H1 (cell line): ENCODE data around the gene OBI1. TPM values are rescaled to one million over a fixed set of nuclear protein-coding genes. Genes with fewer than 3 reads are reported as not detected.

Source experiments
- CTCF ChIA-PET: fragments of 300-600 bp; sonication (Branson Sonifier 250); formaldehyde crosslinking; loops from one replicate; lab custom pipeline; 2021; ENCODE audit not compliant: partially characterized antibody; lab: Charles Lee
- POLR2A ChIA-PET: fragments of 300-600 bp; sonication (Branson Sonifier 250); formaldehyde crosslinking; loops from one replicate; lab custom pipeline; 2021; ENCODE audit warnings: inconsistent platforms; ENCODE audit not compliant: partially characterized antibody; lab: Charles Lee
- DNase-seq, 2 experiments: peaks; one replicate each; pipeline versions ENCODE4 v3.0.0 to v3.0.0-alpha.2; 2010 to 2022; ENCODE audit warnings: low spot score in 2 of 2, low read depth in 1 of 2, mixed read lengths in 1 of 2
- FAIRE-seq: peaks from 2 replicates; lab custom pipeline; 2011; peaks lifted over from hg19 to GRCh38; lab: Jason Lieb, UNC
- H2AFZ ChIP-seq: 2 replicates; pipeline ENCODE4 v1.8.1; 2012; ENCODE audit warnings: low read length, inconsistent platforms
- H2AK5ac ChIP-seq: 2 replicates; pipeline ENCODE4 v1.6.1; 2013; ENCODE audit warnings: low read depth, low read length
- H2BK120ac ChIP-seq: replicated peaks from 2 replicates; pipeline ENCODE3; 2013; ENCODE audit warnings: low read depth, low read length, inconsistent platforms
- H2BK12ac ChIP-seq: 2 replicates; pipeline ENCODE4 v1.6.1; 2013; ENCODE audit warnings: low read depth, low read length
- H2BK15ac ChIP-seq: 2 replicates; pipeline ENCODE4 v1.6.1; 2013; ENCODE audit warnings: low read length
- H2BK20ac ChIP-seq: 2 replicates; pipeline ENCODE4 v1.6.1; 2013; ENCODE audit warnings: low read length
- H2BK5ac ChIP-seq: 2 replicates; pipeline ENCODE4 v1.6.1; 2013; ENCODE audit warnings: low read depth, low read length
- H3K14ac ChIP-seq: 2 replicates; pipeline ENCODE4 v1.6.1; 2013; ENCODE audit warnings: inconsistent platforms; ENCODE audit not compliant: insufficient read length
- H3K18ac ChIP-seq: 2 replicates; pipeline ENCODE4 v1.6.1; 2013; ENCODE audit warnings: low read length; ENCODE audit errors: extremely low read depth
- H3K23ac ChIP-seq: 2 replicates; pipeline ENCODE4 v1.6.1; 2013; ENCODE audit warnings: inconsistent platforms; ENCODE audit not compliant: insufficient read length
- H3K23me2 ChIP-seq: 2 replicates; pipeline ENCODE4 v1.6.1; 2013; ENCODE audit warnings: low read depth, low read length
- H3K27ac ChIP-seq: 2 replicates; pipeline ENCODE4 v1.6.1; 2011; ENCODE audit warnings: low read depth, low read length, inconsistent platforms
- H3K27me3 ChIP-seq, 4 experiments: replicated peaks in 1 of 4; 1 replicate in 1 of 4; 2 replicates in 3 of 4; pipeline versions ENCODE4 v1.6.1 to v1.8.1; 2011 to 2013; ENCODE audit warnings: low read length in 3 of 4, mild to moderate bottlenecking in 3 of 4, inconsistent platforms in 2 of 4, mixed read lengths in 2 of 4, moderate library complexity in 1 of 4; ENCODE audit not compliant: control insufficient read depth in 3 of 4, insufficient read depth in 3 of 4; ENCODE audit errors: extremely low read depth in 1 of 4
- H3K36me3 ChIP-seq, 4 experiments: 2 replicates each; pipeline versions ENCODE4 v1.6.1 to v1.8.1; 2011 to 2013; ENCODE audit warnings: mild to moderate bottlenecking in 4 of 4, low read length in 3 of 4, moderate library complexity in 2 of 4, control low read depth in 1 of 4, inconsistent platforms in 1 of 4; ENCODE audit not compliant: insufficient read depth in 4 of 4, control insufficient read depth in 2 of 4
- H3K4ac ChIP-seq: replicated peaks from 2 replicates; pipeline ENCODE3; 2013; ENCODE audit warnings: low read length, low read depth, mixed read lengths, inconsistent platforms; ENCODE audit not compliant: insufficient read length
- H3K4me1 ChIP-seq, 4 experiments: replicated peaks in 1 of 4; 1 replicate in 1 of 4; 2 replicates in 3 of 4; pipeline versions ENCODE4 v1.6.1 to v1.8.1; 2011 to 2013; ENCODE audit warnings: low read length in 3 of 4, inconsistent platforms in 2 of 4, mixed read lengths in 1 of 4; ENCODE audit not compliant: insufficient read depth in 4 of 4, control insufficient read depth in 3 of 4
- H3K4me2 ChIP-seq, 2 experiments: 2 replicates each; pipeline versions ENCODE4 v1.6.1 to v1.8.1; 2011 to 2013; ENCODE audit warnings: low read depth in 2 of 2, low read length in 2 of 2, control low read depth in 1 of 2, inconsistent platforms in 1 of 2, mild to moderate bottlenecking in 1 of 2; ENCODE audit not compliant: insufficient read depth in 1 of 2
- H3K4me3 ChIP-seq, 4 experiments: fragments of 200-600, 300-600 bp in 1 of 4; sonication (generic), shearing (Covaris generic), sonication (Bioruptor Twin) in 1 of 4; 2 replicates each; pipeline versions ENCODE4 v1.5.1 to v1.8.1; 2011 to 2016; ENCODE audit warnings: low read length in 4 of 4, low read depth in 3 of 4, control low read depth in 2 of 4, inconsistent platforms in 2 of 4, mild to moderate bottlenecking in 2 of 4, mixed read lengths in 1 of 4, moderate library complexity in 1 of 4; ENCODE audit not compliant: insufficient read depth in 2 of 4; ENCODE audit errors: extremely low read depth in 1 of 4
- H3K56ac ChIP-seq: replicated peaks from 2 replicates; pipeline ENCODE3; 2013; ENCODE audit warnings: low read depth, mild to moderate bottlenecking, mixed read lengths, low read length, inconsistent platforms; ENCODE audit not compliant: insufficient read length
- H3K79me1 ChIP-seq: 2 replicates; pipeline ENCODE4 v1.6.1; 2013; ENCODE audit warnings: low read depth, low read length, control low read depth
- H3K79me2 ChIP-seq, 2 experiments: 2 replicates each; pipeline versions ENCODE4 v1.6.1 to v1.8.1; 2012 to 2013; ENCODE audit warnings: low read length in 2 of 2, mild to moderate bottlenecking in 2 of 2, inconsistent platforms in 1 of 2; ENCODE audit not compliant: insufficient read depth in 2 of 2, control insufficient read depth in 1 of 2
- H3K9ac ChIP-seq, 4 experiments: replicated peaks in 1 of 4; 1 replicate in 1 of 4; 2 replicates in 3 of 4; pipeline versions ENCODE4 v1.6.1 to v1.8.1; 2011 to 2013; ENCODE audit warnings: low read depth in 3 of 4, low read length in 3 of 4, control low read depth in 2 of 4, mild to moderate bottlenecking in 2 of 4, moderate library complexity in 2 of 4, inconsistent platforms in 1 of 4; ENCODE audit errors: extremely low read depth in 1 of 4
- H3K9me3 ChIP-seq, 2 experiments: 2 replicates each; pipeline versions ENCODE4 v1.6.1 to v1.8.1; 2012 to 2013; ENCODE audit warnings: mild to moderate bottlenecking in 2 of 2, moderate library complexity in 2 of 2, control low read depth in 1 of 2, inconsistent platforms in 1 of 2, low read depth in 1 of 2, low read length in 1 of 2, mixed read lengths in 1 of 2; ENCODE audit not compliant: insufficient read depth in 2 of 2
- H4K20me1 ChIP-seq, 2 experiments: replicated peaks in 1 of 2; 2 replicates each; pipeline versions ENCODE3 to v1.8.1; 2011 to 2013; ENCODE audit warnings: inconsistent platforms in 2 of 2, low read length in 2 of 2, mild to moderate bottlenecking in 1 of 2; ENCODE audit not compliant: insufficient read depth in 2 of 2, control insufficient read depth in 1 of 2
- H4K5ac ChIP-seq: 2 replicates; pipeline ENCODE4 v1.6.1; 2013; ENCODE audit warnings: low read length, low read depth, mixed read lengths, inconsistent platforms; ENCODE audit not compliant: insufficient read length
- H4K8ac ChIP-seq: 2 replicates; pipeline ENCODE4 v1.8.0; 2013; ENCODE audit warnings: mild to moderate bottlenecking, moderate library complexity, low read length, inconsistent platforms; ENCODE audit not compliant: insufficient read depth; ENCODE audit errors: extremely low read depth
- H4K91ac ChIP-seq: replicated peaks from 2 replicates; pipeline ENCODE3; 2013; ENCODE audit warnings: low read length, mixed read lengths, inconsistent platforms; ENCODE audit not compliant: insufficient read length
- BCL11A ChIP-seq, 2 experiments: IDR thresholded peaks; one replicate each; pipeline ENCODE4 v1.6.1; 2011; ENCODE audit warnings: low read depth in 2 of 2, low read length in 2 of 2, mild to moderate bottlenecking in 2 of 2
- BRCA1 ChIP-seq: IDR thresholded peaks from 2 replicates; pipeline ENCODE4 v1.6.1; 2012; ENCODE audit warnings: low read depth, low read length, improper control_type of control experiment
- CBX5 ChIP-seq: fragments of 300-800, 300-1000 bp; sonication (generic); IDR thresholded peaks from 2 replicates; pipeline ENCODE4 v1.7.1; 2016; ENCODE audit warnings: antibody characterized with exemption, low read length, low read depth
- CBX8 ChIP-seq: fragments of 300-800, 300-1000 bp; sonication (generic); IDR thresholded peaks from 2 replicates; pipeline ENCODE4 v1.7.1; 2016; ENCODE audit warnings: low read depth, low read length, borderline replicate concordance
- FOSL1 ChIP-seq: IDR thresholded peaks from 2 replicates; pipeline ENCODE4 v1.6.1; 2011; ENCODE audit warnings: mild to moderate bottlenecking, low read depth, low read length, moderate library complexity; ENCODE audit not compliant: insufficient read depth
- HDAC6 ChIP-seq: IDR thresholded peaks from one replicate; pipeline ENCODE4 v1.7.1; 2012; ENCODE audit warnings: low read depth, mild to moderate bottlenecking, inconsistent platforms, low read length, moderate library complexity
- MAFK ChIP-seq: IDR thresholded peaks from 2 replicates; pipeline ENCODE4 v1.6.1; 2012; ENCODE audit warnings: low read depth, mild to moderate bottlenecking, improper control_type of control experiment, low read length
- PHF8 ChIP-seq: fragments of 200-600 bp; sonication (generic); conservative IDR thresholded peaks from 2 replicates; pipeline ENCODE4 v1.7.1; 2012; ENCODE audit warnings: low read depth, mild to moderate bottlenecking, inconsistent platforms, low read length, moderate library complexity
- RAD21 ChIP-seq, 2 experiments: IDR thresholded peaks in 1 of 2; conservative IDR thresholded peaks in 1 of 2; 2 replicates each; pipeline ENCODE4 v1.6.1; 2011; ENCODE audit warnings: low read depth in 2 of 2, low read length in 2 of 2, improper control_type of control experiment in 1 of 2, inconsistent platforms in 1 of 2, mild to moderate bottlenecking in 1 of 2, moderate library complexity in 1 of 2
- RXRA ChIP-seq: IDR thresholded peaks from 2 replicates; pipeline ENCODE4 v1.6.1; 2011; ENCODE audit warnings: low read depth, mild to moderate bottlenecking, low read length, moderate library complexity; ENCODE audit not compliant: insufficient read depth
- SRF ChIP-seq: IDR thresholded peaks from 2 replicates; pipeline ENCODE4 v1.6.1; 2011; ENCODE audit warnings: mild to moderate bottlenecking, low read depth, low read length, moderate library complexity
- polyA plus RNA-seq, 7 experiments: library from polyadenylated mRNA; depleted of rRNA in 3 of 7; stranded (reverse) in 5 of 7; unstranded in 2 of 7; fragments of >200 nt in 5 of 7; fragments of 200-250 nt in 2 of 7; gene quantifications; 1 replicate in 5 of 7; 2 replicates in 1 of 7; 4 replicates in 1 of 7; pipeline versions ENCODE4 v1.2.1 to v1.2.3, GENCODE V29; 2011 to 2013; ENCODE audit warnings: missing spikeins in 2 of 7, mixed read lengths in 2 of 7
- total RNA-seq: library from RNA; stranded (reverse); fragmentation: NEBNext Ultra II Directional; extraction: Animal tissue kit (Norgen Biotek cat#: 25700); gene quantifications from 2 replicates; pipeline ENCODE4 v1.2.1, GENCODE V29; 2021
- TF ChIP-seq, protein P1 (sequence below): IDR thresholded peaks from 2 replicates; pipeline ENCODE4 v1.6.1; 2012; ENCODE audit warnings: inconsistent platforms
- TF ChIP-seq, protein P2 (sequence below): IDR thresholded peaks from 2 replicates; pipeline ENCODE4 v1.6.1; 2012; ENCODE audit warnings: inconsistent platforms

The OBI1 gene
- total and polyA plus RNA-seq, 2 of the 8 experiments (the other 6 are each of a cell fraction or from before 2014, with no cell fraction given), result 7.1 to 14.3 TPM

DNA sequence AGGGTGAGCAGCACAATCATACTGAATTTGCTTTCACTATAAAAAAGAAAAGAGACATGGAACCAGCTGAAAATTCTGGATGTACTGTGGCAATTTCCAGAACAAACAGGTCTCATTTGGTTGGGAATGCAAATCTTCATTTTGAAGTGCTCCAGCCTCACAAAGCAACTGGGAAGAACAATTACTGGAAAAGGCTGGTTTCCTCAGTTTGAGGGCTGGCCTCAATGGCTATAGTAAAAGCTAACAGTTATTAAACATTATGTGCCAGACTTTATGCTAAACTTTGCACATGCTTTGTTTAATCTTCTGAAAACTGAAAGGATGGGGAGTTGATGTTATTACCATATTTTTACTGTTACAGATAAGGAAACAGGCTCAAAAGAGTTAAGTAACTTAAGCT lies 3.0 kb downstream of the OBI1 start:
- Histone ChIP-seq H3K4me2 (no peak overlapping the region), H4K5ac (no peak overlapping the region), H3K56ac (no peak overlapping the region), H3K27ac (no peak overlapping the region), H3K79me1 (no peaks in the 10 kb centered on the region), H2AK5ac (no peak overlapping the region), H2BK5ac (no peak overlapping the region), H2BK120ac (no peak overlapping the region), H3K9ac (no peak overlapping the region), H3K18ac (no peak overlapping the region), H3K14ac (no peak overlapping the region), H3K4me1 (peaks cover 1 to 20% (median 9%) of the 10 kb centered on the region in 4 experiments; a peak in 5 of 7 replicates), H4K20me1 (peaks cover 7 to 15% of the 10 kb centered on the region in 2 experiments), H2BK12ac (no peak overlapping the region), H3K4ac (no peak overlapping the region), H4K8ac (no peak overlapping the region), H2BK15ac (no peak overlapping the region), H3K36me3 (peaks cover 0 to 3% (median 0%) of the 10 kb centered on the region in 4 experiments; a peak in 1 of 8 replicates), H3K23me2 (peaks cover 2% of the 10 kb centered on the region; the same call in 1 of the 2 replicates), H2AFZ (no peak overlapping the region), H4K91ac (no peak overlapping the region), H3K79me2 (peaks cover 10 to 69% of the 10 kb centered on the region in 2 experiments), H3K9me3 (no peaks in the 10 kb centered on the region), H3K4me3 (no peak overlapping the region), H3K23ac (no peak overlapping the region), H2BK20ac (no peak overlapping the region), H3K27me3 (peaks cover 0 to 12% (median 5%) of the 10 kb centered on the region in 4 experiments; a peak in 4 of 7 replicates)
- no peak for DNase-seq
- no peak for FAIRE-seq
- POLR2A ChIA-PET, result interaction anchor here (0.7 to 1.3 kb wide), 2 partner anchors 12 to 92 kb away, joined by 3 read pairs; no protein-coding TSS in a partner anchor
- CTCF ChIA-PET, result interaction anchor here (0.8 to 1.5 kb wide), 3 partner anchors 60 to 322 kb away, joined by 3 to 6 read pairs (median 3); no protein-coding TSS in a partner anchor
- TF ChIP-seq PHF8 (no peak), SRF (no peak), MAFK (no peak), RXRA (no peak), BCL11A (IDR thresholded peaks at IDR 0.05; ENCODE audit: low read depth in 2 of 2, low read length in 2 of 2) (no peak), BRCA1 (no peak), FOSL1 (no peak), RAD21 (IDR thresholded peaks at IDR 0.05 in 1 of 2, conservative IDR thresholded peaks at IDR 0.05 in 1 of 2; ENCODE audit: low read depth in 2 of 2, low read length in 2 of 2) (no peak), CBX5 (no peak), CBX8 (no peak), HDAC6 (no peak)
- TF ChIP-seq, protein P1, sequence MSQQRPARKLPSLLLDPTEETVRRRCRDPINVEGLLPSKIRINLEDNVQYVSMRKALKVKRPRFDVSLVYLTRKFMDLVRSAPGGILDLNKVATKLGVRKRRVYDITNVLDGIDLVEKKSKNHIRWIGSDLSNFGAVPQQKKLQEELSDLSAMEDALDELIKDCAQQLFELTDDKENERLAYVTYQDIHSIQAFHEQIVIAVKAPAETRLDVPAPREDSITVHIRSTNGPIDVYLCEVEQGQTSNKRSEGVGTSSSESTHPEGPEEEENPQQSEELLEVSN, result no peak
- TF ChIP-seq, protein P2, sequence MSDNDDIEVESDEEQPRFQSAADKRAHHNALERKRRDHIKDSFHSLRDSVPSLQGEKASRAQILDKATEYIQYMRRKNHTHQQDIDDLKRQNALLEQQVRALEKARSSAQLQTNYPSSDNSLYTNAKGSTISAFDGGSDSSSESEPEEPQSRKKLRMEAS, result no peak
